Measurements from ENCODE around the gene SEMA6B.
"Not testable (repeated sequence)": the region's sequence is repeated elsewhere in the genome, so short reads cannot be mapped to it uniquely, and the experiment has no call there.

The SEMA6B gene

GRCh38 chr19:4559569-4559968, at the start of gene SEMA6B:
Gene SEMA6B, minus strand, starts transcription at chr19:4559684. Its CDS starts 1,227 bp downstream, at chr19:4558457.
- no peak for DNase-seq (ENCODE audit: low read depth)

GRCh38 chr19:4606921-4607678, 47.6 kb upstream of the SEMA6B start:
- DNase-seq (ENCODE audit: low read depth), result no peak

GRCh38 chr19:4606181-4606580, 46.7 kb upstream of the SEMA6B start:
- no peak for DNase-seq (ENCODE audit: low read depth)

DNA sequence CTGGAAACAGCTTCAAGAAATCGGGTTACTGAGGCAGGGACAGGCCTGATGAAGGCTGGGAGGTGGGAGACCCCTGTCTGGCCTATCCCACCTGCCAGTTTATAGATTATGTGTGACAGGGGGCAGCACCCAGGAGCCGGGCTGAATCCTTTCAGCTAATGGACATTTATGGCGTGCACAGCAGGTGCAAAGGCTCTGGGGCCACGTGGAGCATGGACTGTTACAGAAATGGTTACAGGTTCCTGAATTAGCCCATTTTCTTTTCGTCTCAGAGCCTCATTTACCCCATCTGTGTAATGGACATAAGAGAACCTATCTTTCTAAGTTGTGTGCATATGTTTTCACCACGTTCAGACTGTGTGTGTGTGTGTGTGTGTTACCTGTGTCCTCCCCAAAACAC, 45.4 kb upstream of the SEMA6B start:
- DNase-seq (ENCODE audit: low read depth), result no peak

- no peak for DNase-seq (ENCODE audit: low read depth)
Measured at GRCh38 chr19:4602915-4603314, 43.4 kb upstream of the SEMA6B start.

- no peak for DNase-seq (ENCODE audit: low read depth)
Measured at GRCh38 chr19:4602173-4602788, 42.8 kb upstream of the SEMA6B start.

DNA sequence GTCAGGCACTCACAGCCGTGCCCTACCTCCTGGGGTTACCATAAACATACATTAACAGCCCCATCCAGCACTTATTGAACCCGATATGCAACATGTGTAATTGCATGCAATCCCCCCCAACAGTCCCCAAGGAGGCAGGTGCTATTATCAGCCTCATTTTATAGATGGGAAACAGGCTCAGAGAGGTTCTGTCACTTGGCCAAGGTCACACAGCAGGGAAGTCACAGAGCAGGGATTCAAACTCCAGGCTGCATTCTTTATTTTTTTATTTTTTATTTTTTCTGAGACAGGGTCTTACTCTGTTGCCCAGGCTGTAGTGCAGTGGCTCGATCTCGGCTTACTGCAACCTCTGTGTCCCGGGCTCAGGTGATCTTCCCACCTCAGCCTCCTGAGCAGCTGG, 41.4 kb upstream of the SEMA6B start:
- no peak for DNase-seq (ENCODE audit: low read depth)

- DNase-seq (ENCODE audit: low read depth), result no peak
Measured at GRCh38 chr19:4600082-4600481, 40.6 kb upstream of the SEMA6B start.

- DNase-seq (ENCODE audit: low read depth), result no peak
Measured at GRCh38 chr19:4598712-4599111, 39.2 kb upstream of the SEMA6B start.

DNA sequence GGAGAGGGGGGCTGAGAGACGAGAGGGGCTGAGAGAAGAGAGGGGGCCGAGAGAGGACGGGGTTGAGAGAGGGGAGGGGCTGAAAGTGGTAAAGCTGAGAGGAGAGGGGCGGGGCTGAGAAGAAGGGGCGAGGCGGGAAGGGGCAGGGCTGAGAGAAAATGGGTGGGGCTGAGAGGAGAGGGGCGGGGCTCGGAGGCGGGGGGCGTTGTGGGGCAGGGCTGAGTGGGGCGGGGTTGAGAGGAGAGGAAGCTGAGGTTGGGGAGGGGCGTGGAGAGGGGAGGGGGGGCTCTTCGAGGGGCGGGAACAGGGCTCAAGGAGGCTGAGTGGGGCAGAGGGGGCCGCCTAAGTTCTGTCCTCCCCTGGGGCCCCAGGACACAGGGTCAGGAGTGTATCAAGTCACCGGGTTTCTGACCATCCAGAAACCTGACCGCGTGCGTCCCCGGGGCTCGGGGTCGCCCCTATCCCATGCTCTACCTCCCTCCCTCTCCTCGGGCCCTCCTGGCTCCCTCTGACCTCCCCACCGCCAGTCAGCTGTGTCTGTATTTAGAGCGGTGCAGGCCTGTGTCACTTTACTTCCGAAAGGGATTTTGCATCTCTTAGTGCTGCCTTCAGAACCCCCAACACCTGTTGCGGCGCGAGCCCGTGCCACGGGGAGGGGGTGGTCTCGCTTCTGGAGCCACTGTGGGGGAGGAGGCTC, 38.6 kb upstream of the SEMA6B start:
- peak; percentile 6 for DNase-seq (ENCODE audit: low read depth)

- DNase-seq (ENCODE audit: low read depth), result no peak
Measured at GRCh38 chr19:4597278-4597974, 37.9 kb upstream of the SEMA6B start.

- DNase-seq (ENCODE audit: low read depth), result no peak
Measured at GRCh38 chr19:4596033-4596904, 36.8 kb upstream of the SEMA6B start.

DNA sequence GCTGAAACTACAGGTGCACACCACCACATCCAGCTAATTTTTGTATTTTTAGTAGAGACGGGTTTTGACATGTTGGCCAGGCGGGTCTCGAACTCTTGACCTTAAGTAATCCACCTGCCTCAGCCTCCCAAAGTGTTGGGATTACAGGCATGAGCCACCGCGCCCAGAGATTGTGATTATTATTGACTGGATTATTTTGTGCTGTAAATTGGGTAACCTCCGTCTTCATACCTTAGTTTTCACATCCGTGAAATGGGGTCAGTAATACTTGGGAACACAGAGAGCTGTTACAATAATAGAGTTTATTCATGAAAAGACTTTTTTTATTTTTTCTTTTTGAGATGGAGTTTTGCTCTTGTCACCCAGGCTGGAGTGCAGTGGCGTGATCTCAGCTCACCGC, 35.7 kb upstream of the SEMA6B start:
- DNase-seq (ENCODE audit: low read depth), result not testable (repeated sequence)

- no peak for DNase-seq (ENCODE audit: low read depth)
Measured at GRCh38 chr19:4594201-4594600, 34.7 kb upstream of the SEMA6B start.

GRCh38 chr19:4593409-4593851, 33.9 kb upstream of the SEMA6B start:
- no peak for DNase-seq (ENCODE audit: low read depth)

DNA sequence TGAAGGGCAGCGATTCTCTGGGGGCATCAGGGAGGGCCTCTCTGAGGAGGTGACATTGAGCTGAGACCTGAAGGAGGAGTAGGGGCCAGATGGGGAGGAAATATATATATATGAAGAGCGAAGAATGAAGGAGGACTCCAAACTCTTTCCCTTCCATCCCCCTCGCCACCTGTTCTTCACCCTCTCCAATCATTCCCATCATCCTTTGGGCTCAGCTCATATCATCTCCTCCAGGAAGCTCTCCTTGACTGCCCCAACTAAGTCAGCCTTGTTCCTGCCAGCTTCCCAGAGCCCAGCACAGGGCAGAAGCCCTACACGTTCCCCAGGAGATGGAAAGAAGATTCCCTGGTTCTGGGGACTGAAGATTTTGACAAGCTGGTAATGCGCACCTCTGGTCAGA, 33.0 kb upstream of the SEMA6B start:
- DNase-seq (ENCODE audit: low read depth), result no peak

GRCh38 chr19:4591320-4591719, 31.8 kb upstream of the SEMA6B start:
- no peak for DNase-seq (ENCODE audit: low read depth)

- no peak for DNase-seq (ENCODE audit: low read depth)
Measured at GRCh38 chr19:4590559-4590958, 31.1 kb upstream of the SEMA6B start.

DNA sequence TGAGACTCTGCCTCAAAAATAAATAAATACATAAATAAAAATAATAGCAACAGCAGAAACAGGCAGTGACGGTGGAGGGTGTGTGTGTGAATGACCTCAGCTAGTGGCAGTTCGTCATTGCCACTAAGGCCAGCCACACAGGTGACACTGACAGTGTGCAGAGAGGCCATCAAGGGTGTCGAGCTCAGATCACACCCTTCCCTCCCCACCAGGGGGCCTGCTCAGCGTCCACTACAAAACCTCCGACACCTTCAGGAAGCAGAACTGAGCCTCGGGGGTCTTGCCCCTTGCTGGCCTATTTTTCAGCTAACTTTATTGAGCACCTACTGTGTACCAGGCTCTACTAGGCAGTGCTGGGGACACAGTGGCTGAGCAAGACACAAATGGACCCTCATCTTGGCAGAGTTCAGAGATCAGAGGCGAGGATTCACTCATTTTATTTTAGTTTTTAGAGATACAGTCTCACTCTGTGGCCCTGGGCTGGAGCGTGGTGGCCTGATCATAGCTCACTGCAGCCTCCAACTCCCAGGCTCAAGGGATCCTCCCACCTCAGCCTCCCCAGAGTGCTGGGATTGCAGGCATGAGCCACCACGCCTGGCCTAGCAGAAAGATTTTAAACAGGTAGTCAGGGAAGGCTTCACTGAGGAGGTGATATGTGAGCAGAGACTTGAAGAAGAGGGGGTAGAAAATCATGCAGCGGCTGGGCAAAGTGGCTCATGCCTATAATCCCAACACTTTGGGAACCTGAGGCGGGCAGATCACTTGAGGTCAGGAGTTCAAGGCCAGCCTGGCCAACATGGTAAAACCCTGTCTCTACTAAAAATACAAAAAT, 30.3 kb upstream of the SEMA6B start:
- DNase-seq (ENCODE audit: low read depth), result no peak

DNA sequence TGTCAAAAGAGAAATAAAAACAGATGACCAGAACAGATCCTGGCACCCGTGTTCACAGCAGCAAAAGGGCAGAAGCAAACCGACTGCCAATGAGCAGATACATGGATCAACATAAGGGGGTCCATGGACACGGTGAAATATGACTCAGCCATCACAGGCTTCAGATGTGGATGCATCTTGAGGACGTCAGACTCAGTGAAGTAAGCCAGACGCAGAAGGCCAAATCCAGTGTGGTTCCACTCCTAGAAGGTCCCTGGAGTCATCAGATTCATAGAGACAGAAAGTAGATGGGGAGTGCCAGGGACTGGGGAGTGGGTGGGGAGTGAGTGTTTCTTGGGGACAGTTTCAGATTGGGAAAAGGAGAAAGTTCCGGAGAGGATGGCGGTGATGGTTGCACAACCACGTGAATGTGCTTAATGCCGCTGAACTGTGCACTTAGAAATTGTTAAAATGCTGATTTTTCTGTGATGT, 28.8 kb upstream of the SEMA6B start:
- DNase-seq (ENCODE audit: low read depth), result no peak
